Motor neuron (in vitro differentiated cells): ENCODE measurements around the gene ACTR3C. TPM values are rescaled to one million over a fixed set of nuclear protein-coding genes. Genes with fewer than 3 reads are reported as not detected.
"Not testable (repeated sequence)": the region's sequence is repeated elsewhere in the genome, so short reads cannot be mapped to it uniquely, and the experiment has no call there.

Source experiments
- ATAC-seq, 8 experiments: fragments of 200-7000 bp; cut with Tn5 transposase; replicated peaks in 6 of 8; 2 replicates each; pipeline ENCODE4 v1.8.0; 2021; ENCODE audit warnings: mild to moderate bottlenecking in 8 of 8, moderate library complexity in 8 of 8
- H3K27ac ChIP-seq, 2 donors: fragments of 250-450 bp; sonication (Bioruptor Pico); 2 replicates each; pipeline ENCODE4 v1.9.0; 2021; ENCODE audit warnings: antibody characterized with exemption in 2 of 2, mild to moderate bottlenecking in 2 of 2, moderate library complexity in 1 of 2
- H3K4me1 ChIP-seq, 2 donors: fragments of 250-450 bp; sonication (Bioruptor Pico); replicated peaks in 1 of 2; 2 replicates each; pipeline ENCODE4 v1.6.1; 2021; ENCODE audit warnings: antibody characterized with exemption in 2 of 2, mild to moderate bottlenecking in 2 of 2, moderate library complexity in 1 of 2
- H3K4me3 ChIP-seq, 5 donors: fragments of 250-450 bp; sonication (Bioruptor Pico); 2 replicates each; pipeline ENCODE4 v1.9.0; 2021; ENCODE audit warnings: antibody characterized with exemption in 5 of 5, mild to moderate bottlenecking in 5 of 5, moderate library complexity in 4 of 5
- WGBS, 10 experiments: fragments of 450-650 bp; shearing (Covaris generic); methylation state at CpG; one replicate each; pipeline ENCODE4 v1.0.0; 2022; 5-methylcytosine and 5-hydroxymethylcytosine counted together
- in situ Hi-C, 9 experiments: fragments of 400-800 bp; cut with MboI; loops; one replicate each; pipeline ENCODE4 v1.15.0; 2021; ENCODE audit warnings: low sequenced_read_pairs in 9 of 9, low pct_unique_long_range_greater_than_20kb in 2 of 9; ENCODE audit not compliant: unreplicated experiment in 9 of 9
- total RNA-seq, 8 experiments: library from RNA; unstranded; fragments of 300-600 nt; gene quantifications; 2 replicates each; pipeline versions ENCODE4 v1.2.3 to v1.2.4, GENCODE V29; 2022

The ACTR3C gene
- total RNA-seq, 8 experiments from 2014 or later, result 0.11 to 1.1 (median 0.41) TPM

DNA sequence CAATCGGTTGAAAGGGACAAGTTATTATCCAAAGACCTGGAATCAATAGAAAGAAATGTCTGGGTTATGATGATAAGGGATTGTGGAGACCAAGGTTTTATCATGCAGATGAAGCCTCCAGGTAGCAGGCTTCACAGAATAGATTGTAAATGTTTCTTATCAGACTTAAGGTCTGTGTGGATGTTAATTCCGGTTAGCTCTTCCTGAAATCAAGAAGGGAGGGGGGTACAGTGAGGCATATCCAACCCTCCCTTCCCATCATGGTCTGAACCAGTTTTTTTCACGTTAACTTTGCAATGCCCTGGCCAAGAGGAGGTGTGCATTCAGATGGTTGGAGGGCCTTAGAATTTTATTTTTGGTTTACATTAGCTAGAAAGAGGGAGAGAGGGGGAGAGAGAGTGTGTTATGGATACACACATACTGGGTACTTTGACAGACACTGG lies 10.0 kb downstream of the ACTR3C start:
- no peak for ATAC-seq
- in situ Hi-C loops, result no loop called here
- no peak overlapping the region for H3K27ac ChIP-seq
- 0 to 83% (median 56%) methylated on average over 1 to 2 of the region's 3 CpGs; no CpG with 5 or more reads in 2 of the 10 experiments for WGBS, 10 experiments
- H3K4me1 ChIP-seq, result no peaks in the 10 kb centered on the region
- H3K4me3 ChIP-seq, result no peak overlapping the region

DNA sequence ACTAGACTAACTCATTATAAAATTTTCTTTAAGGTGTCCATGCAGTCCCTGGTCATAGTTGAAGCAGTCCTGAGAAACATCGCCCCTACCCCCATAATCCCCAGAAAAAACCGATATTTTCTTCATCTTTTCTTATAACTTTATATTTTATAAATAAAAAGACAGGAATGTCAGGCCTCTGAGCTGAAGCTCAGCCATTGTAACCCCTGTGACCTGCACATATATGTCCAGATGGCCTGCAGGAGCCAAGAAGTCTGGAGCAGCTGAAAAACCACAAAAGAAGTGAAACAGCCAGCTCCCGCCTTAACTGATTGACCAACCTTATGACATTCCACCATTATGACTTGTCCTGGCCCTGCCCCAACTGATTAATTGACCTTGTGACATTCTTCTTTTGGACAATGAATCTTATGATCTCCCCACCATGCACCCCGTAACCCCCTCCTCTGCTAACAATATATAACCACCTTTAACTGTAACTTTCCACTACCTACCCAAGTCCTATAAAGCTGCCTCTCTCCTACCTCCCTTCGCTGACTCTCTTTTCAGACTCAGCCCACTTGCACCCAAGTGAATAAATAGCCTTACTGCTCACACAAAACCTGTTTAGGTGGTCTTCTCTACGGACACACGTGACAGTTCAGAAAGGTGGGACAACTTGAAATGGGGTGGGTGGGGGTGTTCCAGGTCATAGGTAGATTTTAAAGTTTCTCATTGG lies 10.5 kb downstream of the ACTR3C start:
- WGBS, 10 experiments, result 41 to 100% (median 87%) methylated on average over 2 to 7 of the region's 7 CpGs; no CpG with 5 or more reads in 1 of the 10 experiments
- H3K4me3 ChIP-seq, H3K27ac ChIP-seq, H3K4me1 ChIP-seq, in situ Hi-C loops, ATAC-seq: not testable (repeated sequence)

DNA sequence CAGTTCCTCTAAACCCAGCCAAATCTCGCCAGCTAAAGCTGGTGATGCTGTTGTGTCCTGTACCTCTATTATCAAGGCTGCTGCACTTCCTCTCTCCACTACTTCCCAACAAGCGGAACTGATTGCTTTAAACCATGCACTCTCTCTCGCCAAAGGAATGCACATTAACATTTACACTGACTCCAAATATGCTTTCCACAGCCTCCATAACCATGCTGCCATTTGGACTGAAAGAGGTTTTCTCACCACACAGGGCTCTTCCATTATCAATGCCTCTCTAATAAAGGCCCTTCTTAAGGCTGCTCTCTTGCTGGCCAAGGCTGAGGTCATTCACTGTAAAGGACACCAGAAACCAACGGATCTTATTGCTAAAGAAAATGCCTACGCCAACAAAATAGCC lies 11.6 kb downstream of the ACTR3C start:
- WGBS, 10 experiments, result 29 to 100% (median 67%) methylated on average over 1 to 5 of the region's 5 CpGs
- H3K4me3 ChIP-seq, result no peak overlapping the region
- H3K27ac ChIP-seq, result no peak overlapping the region
- in situ Hi-C loops, result no loop called here
- H3K4me1 ChIP-seq, result no peaks in the 10 kb centered on the region
- peak in 2 of 8 experiments; percentile 48 to 65 for ATAC-seq

DNA sequence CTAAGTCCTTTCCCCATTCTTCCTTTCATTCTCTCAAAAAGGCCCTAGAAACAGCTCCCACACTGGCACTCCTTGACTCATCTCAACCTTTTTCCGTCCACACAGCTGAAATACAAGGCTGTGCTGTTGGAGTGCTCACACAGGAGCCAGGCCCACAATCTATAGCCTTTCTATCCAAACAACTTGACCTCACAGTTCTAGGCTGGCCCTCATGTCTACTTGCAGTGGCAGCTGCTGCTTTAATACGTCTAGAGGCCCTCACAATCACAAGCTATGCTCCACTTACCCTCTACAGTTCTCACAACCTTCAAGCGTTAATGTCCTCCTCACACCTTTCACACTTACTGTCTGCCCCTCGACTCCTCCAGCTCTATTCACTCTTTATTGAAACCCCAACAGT lies 12.2 kb downstream of the ACTR3C start:
- in situ Hi-C loops, result no loop called here
- no peaks in the 10 kb centered on the region for H3K4me1 ChIP-seq
- H3K27ac ChIP-seq, result no peak overlapping the region
- ATAC-seq, result no peak
- 33 to 95% (median 72%) methylated on average over 1 to 4 of the region's 4 CpGs; no CpG with 5 or more reads in 2 of the 10 experiments for WGBS, 10 experiments
- no peak overlapping the region for H3K4me3 ChIP-seq

DNA sequence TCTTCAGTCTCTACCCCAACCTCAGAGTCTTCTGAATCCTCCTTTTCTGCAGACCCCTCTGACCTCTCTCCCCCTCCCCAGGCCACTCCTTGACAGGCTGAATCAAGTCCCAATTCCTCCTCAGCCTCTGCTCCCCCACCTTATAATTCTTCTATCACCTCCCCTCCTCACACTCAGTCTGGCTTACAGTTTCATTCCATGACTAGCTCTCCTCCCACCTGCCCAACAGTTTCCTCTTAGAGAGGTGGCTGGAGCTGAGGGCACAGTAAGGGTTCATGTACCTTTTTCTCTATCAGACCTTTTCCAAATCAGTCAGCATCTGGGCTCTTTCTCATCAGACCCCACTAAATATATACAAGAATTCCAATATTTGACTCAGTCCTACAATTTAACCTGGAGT lies 14.8 kb downstream of the ACTR3C start:
- ATAC-seq, result no peak
- Histone ChIP-seq H3K27ac (no peak overlapping the region), H3K4me3 (no peak overlapping the region), H3K4me1 (no peaks in the 10 kb centered on the region)
- in situ Hi-C loops, result no loop called here

DNA sequence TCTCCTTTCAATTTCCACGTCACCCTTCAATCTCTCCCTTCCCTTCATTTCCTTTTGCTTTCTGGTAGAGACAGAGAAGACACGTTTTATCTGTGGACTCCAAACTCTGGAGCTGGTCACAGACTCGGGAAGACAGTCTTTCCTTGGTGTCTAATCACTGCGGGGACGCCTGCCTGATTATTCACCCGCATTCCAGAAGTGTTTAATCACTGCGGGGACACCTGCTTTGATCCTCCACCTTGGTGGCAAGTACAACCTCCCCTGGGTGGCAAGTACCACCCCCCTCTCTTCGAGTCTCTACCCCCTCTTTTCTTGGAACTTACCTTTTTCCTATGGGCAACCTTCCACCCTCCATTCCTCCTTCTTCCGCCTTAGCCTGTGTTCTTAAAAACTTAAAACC lies 15.4 kb downstream of the ACTR3C start:
- H3K4me3 ChIP-seq, result no peak overlapping the region
- H3K27ac ChIP-seq, result no peak overlapping the region
- ATAC-seq, result no peak
- 47 to 89% (median 67%) methylated on average over 1 to 9 of the region's 9 CpGs; no CpG with 5 or more reads in 2 of the 10 experiments for WGBS, 10 experiments
- H3K4me1 ChIP-seq, result no peaks in the 10 kb centered on the region
- in situ Hi-C loops, result no loop called here

DNA sequence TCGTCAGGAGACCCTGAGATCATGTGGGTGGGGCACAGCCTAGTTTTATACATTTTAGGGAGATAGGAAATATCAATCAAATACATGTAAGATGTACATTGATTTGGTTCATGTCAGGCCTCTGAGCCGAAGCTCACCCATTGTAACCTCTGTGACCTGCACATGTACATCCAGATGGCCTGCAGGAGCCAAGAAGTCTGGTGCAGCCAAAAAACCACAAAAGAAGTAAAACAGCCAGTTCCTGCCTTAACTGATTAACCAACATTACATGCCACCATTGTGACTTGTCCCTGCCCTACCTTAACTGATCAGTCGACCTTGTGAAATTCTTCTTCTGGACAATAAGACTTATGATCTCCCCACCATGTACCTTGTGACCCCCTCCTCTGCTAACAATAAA lies 16.2 kb downstream of the ACTR3C start:
- WGBS, 10 experiments, result 8 to 88% (median 62%) methylated on average over 1 to 3 of the region's 3 CpGs
- no peak for ATAC-seq
- Histone ChIP-seq H3K4me1 (no peaks in the 10 kb centered on the region), H3K27ac (no peak overlapping the region), H3K4me3 (no peak overlapping the region)
- in situ Hi-C loops, result no loop called here

DNA sequence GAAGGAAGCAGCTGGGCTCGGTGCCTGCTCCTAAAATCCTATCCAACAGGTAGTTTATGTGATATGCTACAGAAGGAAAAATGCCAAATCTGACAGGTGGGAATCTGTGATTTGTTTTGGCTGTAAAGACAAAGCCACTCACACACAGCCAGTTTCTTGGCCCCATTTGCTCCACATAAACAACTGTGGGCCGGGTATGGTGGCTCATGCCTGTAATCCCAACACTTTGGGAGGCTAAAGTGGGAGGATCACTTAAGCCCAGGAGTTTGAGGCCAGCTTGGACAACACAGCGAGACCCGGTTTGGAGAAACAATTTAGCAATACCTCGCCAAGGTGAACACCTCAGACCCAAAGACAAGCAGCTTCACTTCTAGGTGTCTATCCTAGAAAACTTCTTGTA lies 17.0 kb downstream of the ACTR3C start:
- H3K27ac ChIP-seq, ATAC-seq, H3K4me1 ChIP-seq, H3K4me3 ChIP-seq, in situ Hi-C loops: not testable (repeated sequence)
- WGBS, 10 experiments, result 50 to 100% (median 80%) methylated on average over 1 to 4 of the region's 5 CpGs; no CpG with 5 or more reads in 5 of the 10 experiments

DNA sequence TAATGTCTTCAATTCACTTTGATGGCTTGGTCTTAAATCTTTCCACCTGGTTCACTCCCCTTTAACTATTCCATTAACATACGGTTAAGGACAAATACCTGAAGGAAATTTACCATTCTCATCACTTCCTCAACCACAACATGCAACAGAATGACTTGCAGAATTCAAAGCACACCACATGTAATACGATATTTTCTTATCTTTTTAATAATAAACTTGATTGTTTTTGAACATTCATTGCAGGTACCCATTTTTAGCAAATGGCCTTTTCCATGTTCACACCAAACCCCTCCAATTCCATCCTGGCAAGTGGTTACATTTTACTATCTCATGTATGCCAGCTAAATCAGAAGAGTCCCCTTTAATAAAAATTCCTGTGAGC lies 17.5 kb downstream of the ACTR3C start:
- in situ Hi-C loops, H3K4me3 ChIP-seq, H3K4me1 ChIP-seq, H3K27ac ChIP-seq, ATAC-seq: not testable (repeated sequence)
- WGBS, 10 experiments, result 0 to 100% methylated on average over 1 of the region's 2 CpGs; no CpG with 5 or more reads in 8 of the 10 experiments

DNA sequence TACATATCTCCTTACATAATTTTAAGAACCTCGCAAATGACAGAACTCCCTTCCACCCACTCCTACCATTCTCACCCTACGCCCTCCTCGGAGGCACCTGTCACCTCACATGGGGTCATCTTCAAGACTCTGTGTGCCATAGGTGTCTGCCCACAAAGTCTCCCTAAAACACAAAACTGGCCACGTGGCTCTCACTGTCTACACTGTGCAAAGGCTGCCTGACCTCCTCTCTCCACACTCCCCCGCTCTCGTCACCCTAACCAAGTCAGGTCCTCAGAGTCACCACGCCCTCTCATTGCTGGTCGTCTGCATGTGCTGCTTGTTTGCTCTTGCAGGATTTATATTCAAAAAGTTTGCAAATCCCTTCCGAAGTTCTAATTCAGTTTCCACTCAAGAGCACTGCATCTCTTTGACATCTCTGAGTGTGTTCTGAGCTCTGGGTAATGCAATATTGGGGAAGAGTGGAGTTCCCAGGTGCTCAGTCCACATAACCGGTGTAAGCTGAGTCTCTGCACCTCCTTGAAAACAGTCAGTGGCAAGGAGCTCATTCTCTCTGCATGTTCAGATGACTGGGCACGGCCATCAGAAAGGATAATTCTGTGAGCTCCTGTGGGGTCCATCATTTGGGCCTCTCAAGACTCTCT lies 18.0 kb downstream of the ACTR3C start:
- 20 to 100% (median 100%) methylated on average over 1 to 2 of the region's 11 CpGs; no CpG with 5 or more reads in 5 of the 10 experiments for WGBS, 10 experiments
- peak in 2 of 8 experiments; percentile 51 to 75 for ATAC-seq
- in situ Hi-C loops, H3K27ac ChIP-seq, H3K4me1 ChIP-seq, H3K4me3 ChIP-seq: not testable (repeated sequence)

DNA sequence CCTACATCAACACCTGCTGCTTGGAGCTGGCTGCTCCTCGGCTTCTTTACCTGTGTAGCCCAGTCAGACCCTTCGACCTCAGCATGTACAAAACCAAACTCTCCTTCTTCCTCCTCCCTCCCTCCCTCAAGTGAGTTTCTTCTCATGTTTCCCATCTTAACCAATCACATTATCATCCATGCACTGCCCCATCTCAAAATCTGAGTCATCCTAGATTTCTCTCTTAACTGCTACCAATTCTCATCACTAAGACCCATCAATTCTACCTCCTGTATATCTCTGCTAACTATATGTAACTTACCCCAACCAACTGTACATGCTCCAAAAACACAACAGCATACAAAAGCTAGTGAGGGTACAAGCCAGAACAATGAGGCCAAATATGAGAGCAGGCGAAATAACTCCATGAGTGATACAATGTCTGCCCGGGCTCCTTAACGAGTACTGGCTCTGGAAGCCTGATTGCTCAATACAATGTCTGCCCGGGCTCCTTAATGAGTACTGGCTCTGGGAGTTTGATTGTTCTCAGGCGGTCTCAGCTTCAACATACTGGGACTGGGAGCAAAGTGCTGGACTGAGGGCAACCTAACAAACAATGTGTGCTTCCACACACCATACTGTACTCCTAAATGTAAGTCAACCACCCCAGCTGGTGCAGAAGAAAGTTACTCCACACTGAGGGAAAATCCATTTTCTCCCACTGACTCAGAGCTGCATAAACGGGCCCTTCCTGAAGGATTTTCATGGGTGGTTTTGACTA lies 18.7 kb downstream of the ACTR3C start:
- peak in 3 of 8 experiments; percentile 44 to 74 (median 69) for ATAC-seq
- in situ Hi-C loops, H3K4me3 ChIP-seq, H3K27ac ChIP-seq, H3K4me1 ChIP-seq: not testable (repeated sequence)
- WGBS, 10 experiments, result 0 to 100% (median 60%) methylated on average over 1 of the region's 8 CpGs; no CpG with 5 or more reads in 7 of the 10 experiments

DNA sequence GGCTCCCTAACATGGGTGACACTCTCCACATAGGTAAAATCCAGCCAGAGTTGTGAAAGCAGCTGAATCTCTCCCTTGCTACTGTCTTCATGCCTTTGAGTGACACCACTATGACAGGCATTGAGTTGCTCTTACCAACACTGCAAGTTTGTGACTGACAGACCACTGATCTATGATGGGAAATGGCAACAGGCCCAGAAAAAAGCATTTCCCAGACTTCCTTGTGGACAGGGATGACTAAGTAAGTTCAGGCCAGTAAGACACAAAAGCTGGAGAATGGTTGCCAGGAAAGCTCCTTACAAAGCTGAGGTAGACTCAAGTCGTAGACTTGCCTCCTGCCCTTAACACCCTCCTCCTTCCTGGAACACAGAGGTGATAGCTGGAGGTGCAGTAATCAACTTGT lies 20.4 kb downstream of the ACTR3C start:
- in situ Hi-C loops, H3K27ac ChIP-seq, H3K4me1 ChIP-seq, H3K4me3 ChIP-seq: not testable (repeated sequence)
- WGBS, 10 experiments, result 100% methylated on average over 1 of the region's 1 CpG; no CpG with 5 or more reads in 9 of the 10 experiments
- peak in 1 of 8 experiments; percentile 51 for ATAC-seq

DNA sequence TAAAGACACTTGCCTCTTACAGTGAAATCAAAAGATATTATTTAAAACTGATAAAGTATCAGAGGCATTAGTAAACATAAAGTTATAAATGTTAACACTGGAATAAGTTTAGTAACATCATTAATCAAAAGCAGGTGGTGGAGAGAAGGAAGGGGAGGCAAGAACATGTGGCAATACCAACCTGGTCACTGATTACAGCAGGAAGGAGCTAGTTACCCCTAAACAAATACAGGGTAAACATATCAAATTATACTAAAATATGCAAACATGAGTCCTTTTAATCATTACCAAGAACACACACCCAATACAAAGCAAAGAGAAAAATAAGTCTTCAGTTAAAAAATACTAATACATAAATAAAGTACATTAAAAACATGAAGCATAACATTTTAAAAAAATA lies 25.4 kb downstream of the ACTR3C start:
- in situ Hi-C loops, result loop anchor here in 1 of 9 experiments (25.0 kb wide), 1 partner anchor 114 kb away; a partner anchor contains a TSS
- ATAC-seq, result peak in 2 of 8 experiments; percentile 27 to 58
- not testable (repeated sequence) for H3K4me1 ChIP-seq, H3K4me3 ChIP-seq, H3K27ac ChIP-seq
